ENCODE measurements around the gene ZNF169.
"Not testable (repeated sequence)": the region's sequence is repeated elsewhere in the genome, so short reads cannot be mapped to it uniquely, and the experiment has no call there.

The ZNF169 gene

GRCh38 chr9:94259077-94259862 lies at the start of gene ZNF169:
Gene ZNF169, plus strand, starts transcription at chr9:94259298. Its CDS starts 19,515 bp downstream, at chr9:94278813.
- DNase-seq (ENCODE audit: low spot score), result peak; percentile 87

GRCh38 chr9:94210616-94211603 lies 48.2 kb upstream of the ZNF169 start:
- DNase-seq (ENCODE audit: low spot score), result no peak

- no peak for DNase-seq (ENCODE audit: low spot score)
Observed at GRCh38 chr9:94212091-94212490, 47.0 kb upstream of the ZNF169 start.

GRCh38 chr9:94212531-94212930 lies 46.6 kb upstream of the ZNF169 start:
- DNase-seq (ENCODE audit: low spot score), result no peak

GRCh38 chr9:94213511-94214124 lies 45.5 kb upstream of the ZNF169 start:
- peak; percentile 82 for DNase-seq (ENCODE audit: low spot score)

GRCh38 chr9:94222870-94223269 lies 36.2 kb upstream of the ZNF169 start:
- no peak for DNase-seq (ENCODE audit: low spot score)

- not testable (repeated sequence) for DNase-seq (ENCODE audit: low spot score)
Observed at GRCh38 chr9:94225413-94225812, 33.7 kb upstream of the ZNF169 start.

GRCh38 chr9:94228616-94229015 lies 30.5 kb upstream of the ZNF169 start:
- DNase-seq (ENCODE audit: low spot score), result no peak

- DNase-seq (ENCODE audit: low spot score), result no peak
Observed at GRCh38 chr9:94232428-94232827, 26.7 kb upstream of the ZNF169 start.

- DNase-seq (ENCODE audit: low spot score), result not testable (repeated sequence)
Observed at GRCh38 chr9:94241098-94241497, 18.0 kb upstream of the ZNF169 start.

GRCh38 chr9:94245651-94246050 lies 13.4 kb upstream of the ZNF169 start:
- DNase-seq (ENCODE audit: low spot score), result no peak

- peak; percentile 15 for DNase-seq (ENCODE audit: low spot score)
Observed at GRCh38 chr9:94250456-94250855, 8.6 kb upstream of the ZNF169 start.

GRCh38 chr9:94256007-94256406 lies 3.1 kb upstream of the ZNF169 start:
- DNase-seq (ENCODE audit: low spot score), result no peak

- not testable (repeated sequence) for DNase-seq (ENCODE audit: low spot score)
Observed at GRCh38 chr9:94265626-94266402, 6.7 kb downstream of the ZNF169 start.

GRCh38 chr9:94269264-94269663 lies 10.2 kb downstream of the ZNF169 start:
- no peak for DNase-seq (ENCODE audit: low spot score)

- no peak for DNase-seq (ENCODE audit: low spot score)
Observed at GRCh38 chr9:94270009-94270408, 10.9 kb downstream of the ZNF169 start.

GRCh38 chr9:94277029-94277428 lies 17.9 kb downstream of the ZNF169 start:
- DNase-seq (ENCODE audit: low spot score), result not testable (repeated sequence)

GRCh38 chr9:94277885-94278536 lies 18.9 kb downstream of the ZNF169 start:
- DNase-seq (ENCODE audit: low spot score), result no peak

- DNase-seq (ENCODE audit: low spot score), result no peak
Observed at GRCh38 chr9:94280409-94280989, 21.4 kb downstream of the ZNF169 start.

GRCh38 chr9:94281101-94281500 lies 22.0 kb downstream of the ZNF169 start:
- no peak for DNase-seq (ENCODE audit: low spot score)

GRCh38 chr9:94286116-94286515 lies 27.0 kb downstream of the ZNF169 start:
- no peak for DNase-seq (ENCODE audit: low spot score)
